GM12801 (cell line): ENCODE results near the gene GRB2.

Experiments used
- TF ChIP-seq, protein P1 (sequence below): IDR thresholded peaks from one replicate; pipeline ENCODE4 v1.5.1; 2011; ENCODE audit warnings: control low read depth; ENCODE audit not compliant: insufficient read length; ENCODE audit errors: extremely low read depth

GRB2 gene

DNA sequence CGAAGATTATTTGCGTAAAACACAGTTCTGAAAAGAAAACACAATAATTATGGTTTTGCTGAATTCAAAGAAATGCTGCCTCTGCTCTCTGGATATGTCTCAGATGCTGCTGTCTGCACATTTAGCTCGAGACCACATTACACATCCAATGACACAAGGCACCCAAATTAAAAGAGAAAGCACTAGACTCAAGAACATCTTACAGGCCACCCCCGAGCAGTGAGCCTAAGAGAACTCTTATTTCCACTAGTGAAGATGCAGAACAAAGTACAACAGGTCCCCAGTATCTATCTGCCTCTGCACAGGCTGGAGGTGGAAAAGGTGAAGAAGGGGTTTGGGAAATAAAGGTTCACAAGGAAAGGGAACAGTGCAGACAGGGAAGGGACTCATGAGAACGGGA, 33.5 kb downstream of the GRB2 start:
- TF ChIP-seq, protein P1, sequence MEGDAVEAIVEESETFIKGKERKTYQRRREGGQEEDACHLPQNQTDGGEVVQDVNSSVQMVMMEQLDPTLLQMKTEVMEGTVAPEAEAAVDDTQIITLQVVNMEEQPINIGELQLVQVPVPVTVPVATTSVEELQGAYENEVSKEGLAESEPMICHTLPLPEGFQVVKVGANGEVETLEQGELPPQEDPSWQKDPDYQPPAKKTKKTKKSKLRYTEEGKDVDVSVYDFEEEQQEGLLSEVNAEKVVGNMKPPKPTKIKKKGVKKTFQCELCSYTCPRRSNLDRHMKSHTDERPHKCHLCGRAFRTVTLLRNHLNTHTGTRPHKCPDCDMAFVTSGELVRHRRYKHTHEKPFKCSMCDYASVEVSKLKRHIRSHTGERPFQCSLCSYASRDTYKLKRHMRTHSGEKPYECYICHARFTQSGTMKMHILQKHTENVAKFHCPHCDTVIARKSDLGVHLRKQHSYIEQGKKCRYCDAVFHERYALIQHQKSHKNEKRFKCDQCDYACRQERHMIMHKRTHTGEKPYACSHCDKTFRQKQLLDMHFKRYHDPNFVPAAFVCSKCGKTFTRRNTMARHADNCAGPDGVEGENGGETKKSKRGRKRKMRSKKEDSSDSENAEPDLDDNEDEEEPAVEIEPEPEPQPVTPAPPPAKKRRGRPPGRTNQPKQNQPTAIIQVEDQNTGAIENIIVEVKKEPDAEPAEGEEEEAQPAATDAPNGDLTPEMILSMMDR, result no peak

DNA sequence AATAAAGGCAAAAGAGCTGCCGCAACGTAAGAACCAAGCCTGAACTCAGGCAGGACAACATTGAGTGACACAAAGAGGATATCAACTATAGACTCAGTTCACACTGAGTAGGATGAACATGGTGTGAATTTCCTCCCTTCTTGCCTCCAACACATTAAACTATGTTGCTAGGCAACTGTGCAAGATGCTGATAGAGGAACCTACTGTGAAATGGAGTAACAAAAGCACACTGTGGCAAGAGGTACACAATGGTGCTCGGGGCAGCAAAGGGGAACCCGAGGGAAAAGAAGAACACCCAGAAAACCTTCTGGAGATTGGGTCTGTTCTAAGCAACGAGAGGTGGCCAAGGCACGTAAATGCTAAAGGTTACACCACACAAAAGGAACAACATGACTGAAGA, 34.1 kb downstream of the GRB2 start:
- TF ChIP-seq, protein P1, result no peak

DNA sequence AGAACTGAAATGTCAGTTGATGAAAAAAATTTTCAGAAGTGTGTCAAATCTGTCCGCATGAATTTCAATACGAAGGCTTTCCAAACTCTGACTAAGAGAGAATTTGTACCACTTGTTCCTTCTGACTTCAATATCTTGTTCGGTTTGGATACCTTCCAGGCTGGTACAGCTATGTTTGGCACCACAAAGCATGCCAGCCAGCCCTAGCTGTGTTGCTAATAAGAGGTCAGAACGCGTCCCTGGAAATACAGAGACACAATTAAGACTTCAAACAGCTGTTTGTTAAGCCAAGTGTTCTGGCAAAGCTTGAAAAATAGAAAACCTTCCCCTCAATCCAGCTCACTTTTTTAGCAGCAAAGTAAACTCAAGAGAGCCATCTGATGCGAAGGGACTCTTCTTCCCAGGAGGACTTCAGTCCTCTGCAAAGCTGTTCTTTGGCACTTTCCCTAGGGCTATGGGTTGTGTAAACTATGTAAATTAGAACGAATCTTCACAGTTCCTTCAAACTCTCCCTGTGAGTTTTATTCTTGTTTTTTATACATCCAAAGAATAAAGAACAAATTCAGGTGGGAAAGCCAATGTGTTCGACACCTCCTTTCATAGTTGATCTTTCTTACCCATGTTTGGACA, 35.1 kb downstream of the GRB2 start:
- TF ChIP-seq, protein P1, result no peak

DNA sequence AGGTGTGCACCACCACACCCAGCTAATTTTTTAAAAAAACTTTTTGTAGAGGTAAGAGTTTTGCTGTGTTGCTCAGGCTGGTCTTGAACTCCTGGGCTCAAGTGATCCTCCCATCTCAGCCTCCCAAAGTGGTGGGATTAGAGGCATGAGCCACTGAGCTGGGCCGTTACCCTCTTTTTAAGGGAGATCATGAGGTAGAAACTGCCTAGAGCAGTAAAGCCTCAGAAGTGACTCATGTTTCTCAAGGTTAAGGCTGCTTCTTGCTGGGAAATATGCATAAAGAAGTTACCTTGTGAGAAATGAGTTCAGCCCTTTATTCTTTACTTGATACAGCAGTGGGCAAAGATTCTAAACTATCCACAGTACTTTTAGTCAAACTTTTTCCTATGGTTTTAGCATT, 38.2 kb downstream of the GRB2 start:
- TF ChIP-seq, protein P1, result no peak

DNA sequence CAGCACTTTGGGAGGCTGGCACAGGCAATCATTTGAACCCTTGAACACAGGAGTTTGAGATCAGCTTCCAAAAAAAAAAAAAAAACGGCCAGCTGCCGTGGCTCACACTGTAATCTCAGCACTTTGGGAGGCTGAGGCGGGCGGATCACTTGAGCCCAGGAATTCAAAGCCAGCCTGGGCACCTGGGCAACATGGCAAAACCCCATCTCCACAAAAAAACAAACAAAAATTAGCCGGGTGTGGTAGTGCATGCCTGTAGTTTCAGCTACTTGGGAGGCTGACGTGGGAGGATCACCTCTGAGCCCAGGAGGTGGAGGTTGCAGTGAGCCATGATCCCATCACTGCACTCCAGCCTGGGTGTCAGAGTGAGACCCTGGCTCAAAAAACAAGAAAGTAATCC, 39.0 kb downstream of the GRB2 start:
- TF ChIP-seq, protein P1, result no peak

DNA sequence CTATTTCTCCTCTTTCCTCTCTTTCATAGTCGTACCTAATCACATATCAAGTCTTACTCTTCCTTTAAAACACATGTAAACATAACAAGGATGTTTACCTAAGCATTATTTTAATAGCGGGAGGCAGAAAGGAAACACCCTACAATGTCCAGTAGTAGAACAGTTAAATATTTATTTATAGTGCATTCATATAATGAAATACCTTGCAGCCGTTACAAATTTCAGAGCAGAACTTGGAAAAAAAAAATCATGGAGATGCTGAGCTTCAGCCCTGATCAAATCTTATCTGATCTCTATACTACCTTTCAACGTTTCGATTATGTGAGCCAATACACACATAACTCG, 39.6 kb downstream of the GRB2 start:
- TF ChIP-seq, protein P1, result no peak

DNA sequence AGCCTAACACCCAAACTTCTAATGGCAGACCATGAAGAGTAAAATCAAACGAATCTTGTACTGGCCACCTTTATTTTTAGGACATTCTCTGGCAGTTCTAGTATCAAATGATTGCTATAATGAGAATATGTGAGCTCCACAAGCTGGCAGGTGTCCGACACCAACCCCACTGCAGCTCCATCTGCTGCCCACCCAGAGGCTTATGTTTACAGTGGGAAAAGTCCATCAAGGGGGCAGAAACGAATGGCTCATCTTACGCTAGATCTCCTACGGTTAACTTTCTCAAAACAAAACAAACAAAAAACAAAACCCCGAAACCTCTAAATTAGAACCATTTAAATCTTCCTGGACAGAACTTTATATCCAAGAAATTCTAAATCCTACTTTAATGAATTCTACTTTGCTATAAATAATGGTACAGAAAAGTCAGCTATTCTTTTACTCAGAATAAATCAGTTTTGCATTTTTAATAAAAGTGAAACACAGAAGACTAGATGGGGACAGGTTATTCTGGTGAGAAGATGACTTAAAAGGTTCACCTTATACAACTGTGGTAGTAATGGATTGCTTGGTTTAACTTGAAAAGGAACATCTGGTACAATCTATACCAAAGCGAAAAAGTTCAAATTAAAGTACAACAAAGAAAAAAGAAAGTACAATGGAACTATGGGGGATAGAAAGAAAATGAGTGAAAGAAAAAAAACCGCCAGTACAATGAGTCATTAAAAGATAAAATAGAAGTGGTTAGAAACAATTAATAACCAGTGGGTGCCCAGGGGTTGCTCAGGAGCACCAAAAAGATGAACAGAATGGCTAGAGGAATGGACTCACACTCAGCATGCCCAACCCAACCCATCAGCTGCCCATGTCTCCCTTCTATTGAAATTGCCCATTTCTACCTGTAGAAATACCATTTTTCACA, 40.2 kb downstream of the GRB2 start:
- TF ChIP-seq, protein P1, result no peak
